HepG2 (cell line): ENCODE data around the gene WNT6. TPM values are rescaled to one million over a fixed set of nuclear protein-coding genes. Genes with fewer than 3 reads are reported as not detected.

Experiments used
- ATAC-seq: fragments of 200-7000 bp; cut with Tn5 transposase; 3 replicates; pipeline ENCODE4 v1.9.1; 2020; ENCODE audit warnings: mild to moderate bottlenecking, moderate library complexity
- BruUV-seq: library from RNA; stranded (reverse); fragments of 400-500 nt; replicated peaks from 2 replicates; lab custom pipeline; 2021; lab: Mats Ljungman, UMichigan
- CTCF ChIA-PET: fragments of 300-600 bp; formaldehyde crosslinking; extraction: SDS; loops from one replicate; lab custom pipeline; 2021; ENCODE audit warnings: low total read pairs, inconsistent platforms, low intra/inter-chr PET ratio; lab: Yijun Ruan, JAX
- POLR2A ChIA-PET: fragments of 350-600 bp; sonication (Branson Sonifier 250); formaldehyde crosslinking; loops from one replicate; lab custom pipeline; 2020; ENCODE audit warnings: antibody characterized with exemption, inconsistent platforms; lab: Yijun Ruan, JAX
- DNase-seq: peaks from one replicate; pipeline ENCODE4 v3.0.0-alpha.2; 2015; ENCODE audit warnings: low spot score
- FAIRE-seq: peaks from 3 replicates; lab custom pipeline; 2011; peaks lifted over from hg19 to GRCh38; lab: Jason Lieb, UNC
- H2AFZ ChIP-seq: one replicate; pipeline ENCODE4 v1.6.1; 2011; ENCODE audit warnings: low read length, inconsistent platforms
- H3K27ac ChIP-seq: fragments of 300-600 bp; 3 replicates; pipeline ENCODE4 v1.8.0; 2011; ENCODE audit warnings: mixed run types, mild to moderate bottlenecking, mixed read lengths, low read length, inconsistent platforms; ENCODE audit not compliant: insufficient read depth; ENCODE audit errors: extremely low read length
- H3K27me3 ChIP-seq, 2 experiments: fragments of 200-600 bp in 1 of 2; 2 replicates in 1 of 2; 3 replicates in 1 of 2; pipeline versions ENCODE4 v1.6.0 to v1.8.0; 2011; ENCODE audit warnings: low read length in 2 of 2, mild to moderate bottlenecking in 2 of 2, moderate library complexity in 2 of 2, inconsistent platforms in 1 of 2; ENCODE audit not compliant: insufficient read depth in 2 of 2, control insufficient read depth in 1 of 2
- H3K36me3 ChIP-seq, 2 experiments: fragments of 200-600 bp in 1 of 2; replicated peaks in 1 of 2; 2 replicates in 1 of 2; 3 replicates in 1 of 2; pipeline versions ENCODE4 v1.5.1 to v1.8.0; 2011; ENCODE audit warnings: low read length in 2 of 2, inconsistent platforms in 1 of 2; ENCODE audit not compliant: insufficient read depth in 2 of 2, control insufficient read depth in 1 of 2
- H3K4me1 ChIP-seq: 2 replicates; pipeline ENCODE4 v1.5.1; 2012; ENCODE audit warnings: low read length, inconsistent platforms; ENCODE audit not compliant: insufficient read depth
- H3K4me2 ChIP-seq: 2 replicates; pipeline ENCODE4 v1.6.0; 2011; ENCODE audit warnings: low read depth, low read length, inconsistent platforms
- H3K4me3 ChIP-seq, 3 experiments: fragments of 200-600 bp in 1 of 3; sonication (generic), shearing (Covaris generic) in 1 of 3; replicated peaks in 1 of 3; 2 replicates each; pipeline ENCODE4 v1.5.1; 2011 to 2016; ENCODE audit warnings: low read length in 3 of 3, inconsistent platforms in 2 of 3, low read depth in 2 of 3, mild to moderate bottlenecking in 2 of 3, control low read depth in 1 of 3, mixed read lengths in 1 of 3; ENCODE audit not compliant: insufficient read depth in 1 of 3
- H3K79me2 ChIP-seq: one replicate; pipeline ENCODE4 v1.6.1; 2011; ENCODE audit warnings: low read length, inconsistent platforms; ENCODE audit not compliant: insufficient read depth
- H3K9ac ChIP-seq: 2 replicates; pipeline ENCODE4 v1.6.0; 2011; ENCODE audit warnings: mild to moderate bottlenecking, low read depth, low read length, inconsistent platforms; ENCODE audit not compliant: insufficient read depth
- H3K9me3 ChIP-seq: 2 replicates; pipeline ENCODE4 v1.5.1; 2012; ENCODE audit warnings: mild to moderate bottlenecking, low read length
- H4K20me1 ChIP-seq: 2 replicates; pipeline ENCODE4 v1.6.0; 2011; ENCODE audit warnings: inconsistent platforms, mild to moderate bottlenecking, low read length, moderate library complexity; ENCODE audit not compliant: insufficient read depth
- DRAP1 ChIP-seq: IDR thresholded peaks from 2 replicates; pipeline ENCODE4 v1.6.1; 2016; ENCODE audit warnings: missing genetic modification reagents, missing compliant biosample characterization
- HDAC6 ChIP-seq: fragments of 200-600 bp; sonication (generic); IDR thresholded peaks from 2 replicates; pipeline ENCODE4 v1.7.0; 2017; ENCODE audit warnings: mild to moderate bottlenecking, antibody characterized with exemption, low read length, low read depth
- ISL2 ChIP-seq: sonication (generic); formaldehyde crosslinking; IDR thresholded peaks from 2 replicates; pipeline ENCODE4 v1.5.0; 2020; ENCODE audit warnings: missing genetic modification reagents
- MAFK ChIP-seq, 2 experiments: IDR thresholded peaks in 1 of 2; conservative IDR thresholded peaks in 1 of 2; 2 replicates each; pipeline ENCODE4 v1.6.1; 2011; ENCODE audit warnings: improper control_type of control experiment in 2 of 2, low read length in 2 of 2
- THAP9 ChIP-seq: sonication (generic); formaldehyde crosslinking; IDR thresholded peaks from 2 replicates; pipeline ENCODE4; 2020; ENCODE audit warnings: missing genetic modification reagents, mild to moderate bottlenecking, borderline replicate concordance
- ZBTB10 ChIP-seq: sonication (generic); formaldehyde crosslinking; IDR thresholded peaks from 2 replicates; pipeline ENCODE4 v1.4.0; 2020; ENCODE audit warnings: missing genetic modification reagents, borderline replicate concordance
- ZBTB14 ChIP-seq: sonication (generic); formaldehyde crosslinking; IDR thresholded peaks from 2 replicates; pipeline ENCODE4 v1.4.0; 2020; ENCODE audit warnings: missing genetic modification reagents
- ZBTB26 ChIP-seq: IDR thresholded peaks from 2 replicates; pipeline ENCODE4 v1.6.1; 2016; ENCODE audit warnings: missing compliant biosample characterization, missing genetic modification reagents, borderline replicate concordance
- ZNF225 ChIP-seq: sonication (generic); formaldehyde crosslinking; IDR thresholded peaks from 2 replicates; pipeline ENCODE4 v1.4.0; 2020; ENCODE audit warnings: mild to moderate bottlenecking, missing genetic modification reagents
- ZNF740 ChIP-seq: sonication (generic); formaldehyde crosslinking; IDR thresholded peaks from 2 replicates; pipeline ENCODE4 v1.4.0; 2020; ENCODE audit warnings: missing genetic modification reagents
- ZNF781 ChIP-seq: sonication (generic); formaldehyde crosslinking; IDR thresholded peaks from 2 replicates; pipeline ENCODE4 v1.5.1; 2020; ENCODE audit warnings: borderline replicate concordance, mild to moderate bottlenecking, missing genetic modification reagents; ENCODE audit errors: not compliant biosample characterization
- WGBS: methylation state at CpG from one replicate; pipeline ENCODE4 v1.1.6; 2017; ENCODE audit warnings: low lambda C conversion rate; 5-methylcytosine and 5-hydroxymethylcytosine counted together
- in situ Hi-C: cut with HindIII; loops from 2 replicates; pipeline ENCODE4 v1.10.0; 2017; ENCODE audit warnings: low pct_unique_long_range_greater_than_20kb; ENCODE audit not compliant: extremely low pct_ligation_motif_present
- intact Hi-C: fragments of 100-400 bp; cut with micrococcal nuclease; formaldehyde crosslinking; loops from one replicate; pipeline ENCODE4 v1.10.0; 2022; ENCODE audit not compliant: unreplicated experiment
- polyA plus RNA-seq, 8 experiments: library from polyadenylated mRNA; depleted of rRNA in 3 of 8; stranded (reverse) in 7 of 8; unstranded in 1 of 8; fragments of >200 nt; fragmentation: Illumina TruSeq in 4 of 8; extraction: Trizol in 4 of 8; gene quantifications; 2 replicates each; pipeline versions ENCODE4 v1.2.1 to v1.2.3, GENCODE V29; 2011 to 2016; ENCODE audit warnings: low read depth in 4 of 8, missing spikeins in 1 of 8, mixed read lengths in 1 of 8; ENCODE audit not compliant: insufficient read depth in 1 of 8
- total RNA-seq, 5 experiments: library from RNA; depleted of rRNA; stranded (reverse); fragments of >200 nt; fragmentation: Illumina TruSeq; extraction: Trizol; gene quantifications; 2 replicates each; pipeline ENCODE4 v1.2.3, GENCODE V29; 2016; ENCODE audit warnings: low read depth in 1 of 5

WNT6 gene
- total and polyA plus RNA-seq, 2 of the 13 experiments (the other 11 are each of a cell fraction or from before 2014, with no cell fraction given): 0.20 TPM; not detected in 1

GRCh38 chr2:218833023-218833609 is 26.5 kb upstream of the WNT6 start:
- intact Hi-C loops: no loop called here
- FAIRE-seq (no peak), ATAC-seq (no peak), DNase-seq (no peak)
- Histone ChIP-seq H3K36me3 (no peaks in the 10 kb centered on the region), H3K27ac (no peak overlapping the region), H3K9ac (no peak overlapping the region), H3K4me1 (peaks cover 33% of the 10 kb centered on the region), H2AFZ (no peak overlapping the region), H3K79me2 (no peaks in the 10 kb centered on the region), H4K20me1 (no peaks in the 10 kb centered on the region), H3K4me3 (no peak overlapping the region), H3K4me2 (no peak overlapping the region), H3K27me3 (peaks cover 14 to 79% of the 10 kb centered on the region in 2 experiments; a peak in 4 of 5 replicates), H3K9me3 (no peaks in the 10 kb centered on the region)
- ChIA-PET CTCF (no interaction called here), POLR2A (no interaction called here)
- TF ChIP-seq ZBTB26 (CRISPR knock-in tag) (no peak), ZNF740 (CRISPR knock-in tag) (no peak), HDAC6 (no peak), ZNF781 (no peak), ZNF225 (CRISPR knock-in tag) (no peak), MAFK (conservative IDR thresholded peaks at IDR 0.05 in 1 of 2, IDR thresholded peaks at IDR 0.05 in 1 of 2; ENCODE audit: low read length in 2 of 2) (0 out of 4 replicates have a peak, but pooled peaks of 1 of the 2 experiments have one; percentile 25), ZBTB10 (CRISPR knock-in tag) (no peak), ZBTB14 (CRISPR knock-in tag) (0 out of 2 replicates have a peak, but pooled peaks have one; percentile 19), ISL2 (CRISPR knock-in tag) (no peak), THAP9 (CRISPR knock-in tag) (no peak), DRAP1 (no peak)
- in situ Hi-C loops: loop anchor here (25.0 kb wide), 1 partner anchor 96 kb away; no protein-coding TSS in a partner anchor
- WGBS: 30% methylated on average over 4 of the region's 4 CpGs
- BruUV-seq: no TSS peak
